ENCODE results near the gene RHOV.

RHOV gene

GRCh38 chr15:40846841-40847222 is 27.2 kb downstream of the RHOV start:
- DNase-seq (ENCODE audit: extremely low read depth in 1 of 2, low read depth in 1 of 2): no peak

DNA sequence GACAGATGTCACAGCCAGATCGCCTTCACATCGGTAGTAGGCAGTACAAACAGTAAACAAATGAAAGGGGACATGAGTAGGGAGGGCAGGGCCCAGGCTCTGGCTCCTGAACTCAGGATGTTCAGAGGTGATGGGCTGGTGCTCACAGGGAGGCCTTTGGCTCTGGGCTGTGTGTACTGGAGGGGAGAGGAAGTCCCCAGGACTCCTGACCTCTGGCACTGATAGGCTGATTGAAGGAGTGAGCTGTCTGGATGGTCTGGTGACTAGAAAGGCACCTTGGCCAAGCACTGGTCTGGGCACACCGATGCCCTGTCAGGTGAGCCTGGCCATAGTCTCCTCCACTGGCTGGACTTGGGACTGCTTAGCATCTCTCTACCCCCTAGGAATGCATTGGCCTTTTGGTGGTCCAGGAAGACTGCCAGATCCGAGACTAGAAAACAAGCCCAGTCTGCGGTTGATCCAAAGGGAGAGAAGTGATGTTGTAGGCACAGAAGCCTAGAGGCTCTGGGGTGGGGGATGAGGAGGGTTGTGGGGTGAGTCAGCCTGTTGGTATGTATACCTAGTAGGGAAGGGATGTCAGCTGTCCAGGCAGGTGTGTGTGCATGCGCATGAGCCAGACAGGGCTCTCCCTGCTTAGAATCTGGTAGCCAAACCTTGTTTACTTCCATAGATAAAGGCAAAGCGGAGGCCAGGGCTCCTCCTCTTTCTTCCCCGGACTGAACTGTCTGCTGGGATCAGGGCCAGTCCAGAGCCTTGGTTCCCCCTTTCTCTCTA is 28.3 kb downstream of the RHOV start:
- DNase-seq (ENCODE audit: extremely low read depth in 1 of 2, low read depth in 1 of 2): no peak

DNA sequence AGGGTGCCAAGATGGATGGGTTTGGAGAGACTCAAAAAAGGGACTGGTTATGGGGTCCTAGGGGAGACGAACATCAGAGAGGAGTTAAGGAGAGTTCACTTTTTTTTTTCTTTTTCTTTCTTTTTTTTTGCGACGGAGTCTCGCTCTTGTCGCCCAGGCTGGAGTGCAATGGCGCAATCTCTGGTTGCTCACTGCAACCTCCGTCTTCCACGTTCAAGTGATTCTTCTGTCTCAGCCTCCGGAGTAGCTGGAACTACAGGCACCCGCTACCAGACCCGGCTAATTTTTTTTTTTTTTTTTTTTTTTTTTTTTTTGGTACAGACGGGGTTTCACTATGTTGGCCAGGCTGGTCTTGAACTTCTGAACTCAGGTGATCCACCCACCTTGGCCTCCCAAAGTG is 29.0 kb downstream of the RHOV start:
- DNase-seq (ENCODE audit: extremely low read depth in 1 of 2, low read depth in 1 of 2): no peak

DNA sequence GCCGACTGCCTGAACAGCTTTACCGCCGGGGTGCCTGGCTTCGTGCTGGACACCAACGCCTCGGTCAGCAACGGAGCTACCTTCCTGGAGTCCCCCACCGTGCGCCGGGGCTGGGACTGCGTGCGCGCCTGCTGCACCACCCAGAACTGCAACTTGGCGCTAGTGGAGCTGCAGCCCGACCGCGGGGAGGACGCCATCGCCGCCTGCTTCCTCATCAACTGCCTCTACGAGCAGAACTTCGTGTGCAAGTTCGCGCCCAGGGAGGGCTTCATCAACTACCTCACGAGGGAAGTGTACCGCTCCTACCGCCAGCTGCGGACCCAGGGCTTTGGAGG is 29.4 kb downstream of the RHOV start:
- peak in 1 of 2 donors; percentile 11 for DNase-seq (ENCODE audit: extremely low read depth in 1 of 2, low read depth in 1 of 2)

DNA sequence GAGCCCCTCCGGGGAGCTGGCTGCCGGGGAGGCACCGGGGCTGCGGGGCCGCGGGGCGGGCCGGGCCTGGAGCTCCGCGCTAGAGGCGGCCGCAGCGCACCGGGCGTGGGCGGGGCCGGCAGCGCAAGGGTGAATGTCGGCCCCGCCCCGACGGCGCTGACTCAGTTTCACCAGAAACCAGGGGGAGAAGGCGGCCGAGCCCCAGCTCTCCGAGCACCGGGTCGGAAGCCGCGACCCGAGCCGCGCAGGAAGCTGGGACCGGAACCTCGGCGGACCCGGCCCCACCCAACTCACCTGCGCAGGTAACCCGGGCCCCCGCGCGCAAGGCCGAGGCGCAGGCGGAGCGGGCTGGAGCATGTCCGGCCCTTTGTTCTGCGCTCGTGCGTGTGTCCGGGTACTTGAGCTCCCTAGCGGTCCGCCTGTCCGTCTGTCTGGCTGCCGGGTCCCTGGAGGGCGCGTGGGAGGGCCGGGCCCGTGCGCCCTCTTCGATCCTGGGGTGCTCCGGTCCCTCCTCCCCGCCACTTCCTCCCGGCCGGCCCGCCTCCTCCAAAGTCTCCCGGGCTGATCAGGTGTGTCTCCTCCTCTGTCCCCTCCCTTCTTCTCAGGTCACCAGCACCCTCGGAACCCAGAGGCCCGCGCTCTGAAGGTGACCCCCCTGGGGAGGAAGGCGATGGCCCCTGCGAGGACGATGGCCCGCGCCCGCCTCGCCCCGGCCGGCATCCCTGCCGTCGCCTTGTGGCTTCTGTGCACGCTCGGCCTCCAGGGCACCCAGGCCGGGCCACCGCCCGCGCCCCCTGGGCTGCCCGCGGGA is 29.9 kb downstream of the RHOV start, which contains the start of gene SPINT1:
TSS of gene SPINT1 (plus strand) at position 164 of the 811 bp plus-strand sequence. CDS start at position 671, 507 bp downstream.
- DNase-seq (ENCODE audit: extremely low read depth in 1 of 2, low read depth in 1 of 2): peak; percentile 54 to 72

- no peak for DNase-seq (ENCODE audit: extremely low read depth in 1 of 2, low read depth in 1 of 2)
Observed at GRCh38 chr15:40843261-40843884, 30.7 kb downstream of the RHOV start.

DNA sequence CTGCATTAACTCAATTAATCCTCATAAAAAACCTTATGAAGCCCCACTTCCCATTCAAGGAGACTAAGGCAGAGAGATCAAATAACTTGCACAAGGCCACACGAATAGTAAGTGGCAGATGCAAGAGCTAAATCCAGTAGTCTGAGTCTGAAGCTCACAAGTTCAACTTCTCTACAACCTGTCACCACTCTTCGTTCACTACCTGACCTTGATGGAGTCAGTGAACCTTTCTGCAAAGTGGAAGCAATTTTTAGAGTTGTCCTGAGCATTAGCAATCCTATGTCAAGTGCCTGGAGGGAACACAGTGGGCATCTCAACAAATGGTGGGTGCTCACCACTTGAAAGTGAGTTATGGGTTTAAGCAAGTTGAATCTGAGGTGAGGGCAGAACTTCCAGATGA is 32.3 kb downstream of the RHOV start:
- no peak for DNase-seq (ENCODE audit: extremely low read depth in 1 of 2, low read depth in 1 of 2)

DNA sequence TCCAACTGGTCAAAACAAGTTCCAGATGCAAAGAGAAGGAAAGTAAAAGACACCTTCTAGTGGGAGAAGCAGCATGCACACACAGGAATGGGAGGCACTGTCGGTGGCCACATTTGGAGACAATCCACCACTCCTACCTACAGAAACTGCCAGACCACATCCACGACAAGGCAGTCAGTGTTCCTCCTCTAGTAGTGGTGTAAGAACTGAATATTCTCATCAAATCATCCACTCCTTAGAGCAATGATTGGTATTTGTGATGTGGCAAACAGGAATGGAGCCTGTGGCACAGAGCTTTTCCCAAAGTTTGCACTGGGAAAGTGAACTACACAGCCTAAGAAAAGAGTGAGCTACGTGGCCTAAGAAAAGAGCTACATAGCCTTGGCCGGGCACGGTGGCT is 35.3 kb downstream of the RHOV start:
- no peak for DNase-seq (ENCODE audit: extremely low read depth in 1 of 2, low read depth in 1 of 2)

GRCh38 chr15:40836020-40836419 is 38.0 kb downstream of the RHOV start:
- DNase-seq (ENCODE audit: extremely low read depth in 1 of 2, low read depth in 1 of 2): no peak

GRCh38 chr15:40832903-40833302 is 41.1 kb downstream of the RHOV start:
- DNase-seq (ENCODE audit: extremely low read depth in 1 of 2, low read depth in 1 of 2): no peak

GRCh38 chr15:40831861-40832260 is 42.2 kb downstream of the RHOV start:
- DNase-seq (ENCODE audit: extremely low read depth in 1 of 2, low read depth in 1 of 2): no peak

DNA sequence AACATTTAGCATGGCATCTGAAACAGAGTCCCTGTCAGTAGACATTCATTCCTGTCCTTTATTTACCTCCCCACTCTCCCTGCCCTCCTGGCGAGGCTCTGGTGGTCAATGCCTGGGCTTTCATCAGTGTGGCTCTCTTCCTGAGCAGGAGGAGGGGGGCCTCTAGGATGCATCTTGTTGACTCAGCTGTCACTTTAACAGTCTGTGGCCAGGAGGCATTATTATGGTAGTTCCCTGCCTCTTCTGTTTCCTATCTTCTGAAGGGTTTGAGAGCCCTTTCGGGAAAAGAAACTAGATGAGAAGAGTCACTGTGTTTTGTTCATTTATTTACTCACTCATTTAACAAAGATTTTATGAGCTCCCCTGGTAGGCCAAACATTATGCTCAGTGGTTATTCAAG is 43.1 kb downstream of the RHOV start:
- DNase-seq (ENCODE audit: extremely low read depth in 1 of 2, low read depth in 1 of 2): no peak

DNA sequence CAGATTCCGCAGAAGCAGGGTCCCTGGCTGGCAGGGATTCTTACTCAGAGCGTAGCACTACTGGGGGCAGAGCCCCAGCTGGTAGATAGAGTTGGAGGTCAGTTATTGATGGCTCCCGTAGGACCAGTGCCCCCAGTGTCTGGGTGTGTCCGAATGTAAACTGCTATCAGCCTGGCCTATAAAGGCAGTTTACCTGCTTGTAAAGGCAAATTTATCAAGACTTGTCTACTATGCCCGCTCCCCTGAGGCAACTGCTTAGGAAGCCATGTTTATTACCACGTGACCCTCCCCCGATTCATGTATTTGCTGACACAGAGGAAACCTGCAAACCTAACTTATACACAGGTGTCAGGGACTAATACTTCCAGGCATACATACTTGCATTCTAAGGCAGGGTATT is 44.9 kb downstream of the RHOV start:
- no peak for DNase-seq (ENCODE audit: extremely low read depth in 1 of 2, low read depth in 1 of 2)

- no peak for DNase-seq (ENCODE audit: extremely low read depth in 1 of 2, low read depth in 1 of 2)
Observed at GRCh38 chr15:40828447-40829036, 45.5 kb downstream of the RHOV start, which contains the start of gene PPP1R14D. TSS of gene PPP1R14D (minus strand) at chr15:40828708. CDS start at chr15:40828641, 67 bp downstream.

- DNase-seq (ENCODE audit: extremely low read depth in 1 of 2, low read depth in 1 of 2): no peak
Observed at GRCh38 chr15:40826423-40827075, 47.5 kb downstream of the RHOV start.

DNA sequence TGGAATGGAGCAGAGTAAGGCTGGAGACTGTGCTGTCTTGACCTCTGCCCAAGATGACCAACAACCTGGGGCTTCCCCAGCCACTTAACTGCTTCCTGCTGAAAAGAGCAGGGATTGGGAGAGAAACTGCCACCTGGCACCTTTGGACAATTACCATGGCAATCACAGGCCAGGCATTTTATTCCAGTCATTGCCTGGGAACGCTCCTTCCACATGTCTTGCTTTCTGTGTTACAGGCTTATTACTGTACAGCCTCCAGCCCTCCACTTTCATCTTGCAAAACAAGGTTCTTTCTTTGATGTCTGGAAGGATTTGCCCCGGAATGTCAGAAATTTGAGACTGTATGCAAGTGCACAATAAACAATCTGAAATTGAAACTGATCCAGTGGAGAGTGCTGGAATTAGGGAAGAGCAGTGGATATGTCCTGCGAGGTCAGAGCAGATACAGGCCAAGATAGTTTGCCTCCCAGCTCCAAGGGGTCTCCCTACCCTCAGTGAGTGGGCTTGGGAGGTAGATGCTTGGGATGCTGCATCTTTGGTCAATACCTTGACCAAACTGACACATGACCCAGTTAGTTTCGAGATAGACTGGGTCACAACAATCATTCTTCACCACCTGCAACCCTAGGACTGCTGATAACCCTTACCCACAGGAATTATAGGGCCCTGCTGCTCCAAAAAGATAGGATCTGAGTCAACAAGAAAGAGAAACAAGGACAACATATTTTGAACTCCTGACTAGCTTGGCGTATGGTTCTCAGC is 48.2 kb downstream of the RHOV start:
- no peak for DNase-seq (ENCODE audit: extremely low read depth in 1 of 2, low read depth in 1 of 2)

DNA sequence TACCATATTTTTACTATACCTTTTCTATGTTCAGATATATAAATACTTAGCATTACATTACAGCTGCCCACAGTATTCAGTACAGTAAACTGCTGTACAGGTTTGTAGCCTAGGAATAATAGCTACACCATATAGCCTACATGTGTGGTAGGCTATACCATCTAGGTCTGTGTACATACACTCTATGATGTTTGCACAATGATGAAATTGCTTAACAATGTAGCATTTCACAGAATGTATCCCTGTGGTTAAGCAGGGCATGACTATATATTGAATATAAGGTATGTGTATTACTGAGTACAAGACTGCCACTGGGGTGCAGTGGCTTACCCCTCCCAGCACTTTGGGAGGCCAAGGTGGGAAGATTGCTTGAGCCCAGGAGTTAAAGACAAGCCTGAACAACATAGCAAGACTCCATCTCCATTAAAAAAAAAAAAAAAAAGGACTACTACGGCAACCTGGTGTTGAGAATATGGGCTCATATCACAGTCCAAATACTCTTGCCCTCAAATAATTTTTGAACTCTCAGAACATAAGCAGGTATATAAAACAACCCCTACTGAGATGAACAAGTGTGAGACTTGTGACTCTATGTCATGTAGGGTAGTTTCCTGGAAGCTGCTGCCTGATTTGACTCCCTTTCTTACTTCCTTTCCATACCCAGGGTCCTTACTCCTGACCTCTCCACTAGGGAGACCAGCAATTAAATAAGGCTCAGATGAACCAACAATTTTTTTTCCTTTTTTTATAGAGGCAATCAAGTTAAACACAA is 50.3 kb downstream of the RHOV start:
- DNase-seq (ENCODE audit: extremely low read depth in 1 of 2, low read depth in 1 of 2): no peak

Measured in stimulated activated CD8-positive, alpha-beta memory T cell treated with anti-CD3 and anti-CD28 coated beads, Interleukin-7, amount 100 ng/mL, for 48 hours (primary cell).